Type B pancreatic cell (in vitro differentiated cells): Measurements from ENCODE around the gene CIAO3. TPM values are rescaled to one million over a fixed set of nuclear protein-coding genes. Genes with fewer than 3 reads are reported as not detected.
A peak's percentile ranks its signal among the peaks of the same experiment; 100 is the strongest.

ENCODE experiments used
- DNase-seq: peaks from one replicate; pipeline ENCODE4 v3.0.0; 2021; ENCODE audit warnings: mixed read lengths; ENCODE audit not compliant: unreplicated experiment; ENCODE audit errors: extremely low spot score
- H3K27ac Mint-ChIP-seq: 2 replicates; pipeline ENCODE4 v1.8.0; 2021; ENCODE audit warnings: mild to moderate bottlenecking, mixed read lengths
- H3K27me3 Mint-ChIP-seq: 2 replicates; pipeline ENCODE4 v1.8.0; 2021; ENCODE audit warnings: mixed read lengths
- H3K36me3 Mint-ChIP-seq: 2 replicates; pipeline ENCODE4 v1.8.0; 2021; ENCODE audit warnings: mixed read lengths
- H3K4me1 Mint-ChIP-seq: one replicate; pipeline ENCODE4 v1.8.0; 2021; ENCODE audit warnings: mixed read lengths; ENCODE audit not compliant: unreplicated experiment
- H3K4me3 Mint-ChIP-seq: 2 replicates; pipeline ENCODE4 v1.8.0; 2021; ENCODE audit warnings: mild to moderate bottlenecking, mixed read lengths
- H3K9me3 Mint-ChIP-seq: 2 replicates; pipeline ENCODE4 v1.8.0; 2021; ENCODE audit warnings: mixed read lengths
- CTCF ChIP-seq: fragments of 200-600 bp; sonication (generic); conservative IDR thresholded peaks from 2 replicates; pipeline ENCODE4 v1.5.0; 2021; ENCODE audit warnings: antibody characterized with exemption, mild to moderate bottlenecking
- total RNA-seq: library from RNA; stranded (reverse); gene quantifications from 2 replicates; pipeline ENCODE4 v1.2.1, GENCODE V29; 2021; ENCODE audit warnings: low replicate concordance

The CIAO3 gene
- total RNA-seq, 1 donor from 2014 or later, result 44.5 TPM

GRCh38 chr16:725463-726187, 15.2 kb downstream of the CIAO3 start:
- DNase-seq, result no peak
- Mint-ChIP-seq H3K4me1 (no peaks in the 10 kb centered on the region), H3K27ac (peak overlapping the region; percentile 23), H3K27me3 (no peaks in the 10 kb centered on the region), H3K36me3 (no peaks in the 10 kb centered on the region), H3K4me3 (no peak overlapping the region), H3K9me3 (no peaks in the 10 kb centered on the region)
- no peak for TF ChIP-seq CTCF

DNA sequence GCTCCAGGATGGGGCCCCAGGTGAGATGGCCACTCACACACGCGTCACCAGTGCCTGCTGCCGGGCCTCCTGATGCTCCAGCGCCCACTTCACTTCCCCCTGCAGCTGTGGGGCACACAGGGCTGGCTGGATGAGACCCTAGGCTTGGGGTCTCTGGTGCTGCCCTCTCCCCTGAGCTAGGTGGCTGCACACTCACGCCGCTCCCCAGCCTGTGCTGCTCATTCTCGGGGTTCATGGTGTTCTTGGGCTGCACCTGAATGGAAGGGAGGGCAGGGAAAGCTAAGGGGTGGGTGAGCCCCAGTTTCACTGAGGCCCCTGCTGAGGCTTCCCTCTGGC, 15.8 kb downstream of the CIAO3 start:
- no peaks in the 10 kb centered on the region for H3K27me3 Mint-ChIP-seq
- no peak for DNase-seq

GRCh38 chr16:724188-725040, 16.4 kb downstream of the CIAO3 start:
- Mint-ChIP-seq H3K27ac (no peak overlapping the region), H3K4me3 (no peak overlapping the region), H3K36me3 (no peaks in the 10 kb centered on the region), H3K27me3 (no peaks in the 10 kb centered on the region), H3K4me1 (no peaks in the 10 kb centered on the region), H3K9me3 (no peaks in the 10 kb centered on the region)
- TF ChIP-seq CTCF, result no peak
- no peak for DNase-seq

More for the DNA sequence above, 15.8 kb downstream of the CIAO3 start:
- H3K27ac Mint-ChIP-seq, result no peak overlapping the region
- no peaks in the 10 kb centered on the region for H3K4me1 Mint-ChIP-seq
- no peak for TF ChIP-seq CTCF
- no peaks in the 10 kb centered on the region for H3K9me3 Mint-ChIP-seq
- peak overlapping the region; percentile 57 for H3K4me3 Mint-ChIP-seq
- no peaks in the 10 kb centered on the region for H3K36me3 Mint-ChIP-seq

DNA sequence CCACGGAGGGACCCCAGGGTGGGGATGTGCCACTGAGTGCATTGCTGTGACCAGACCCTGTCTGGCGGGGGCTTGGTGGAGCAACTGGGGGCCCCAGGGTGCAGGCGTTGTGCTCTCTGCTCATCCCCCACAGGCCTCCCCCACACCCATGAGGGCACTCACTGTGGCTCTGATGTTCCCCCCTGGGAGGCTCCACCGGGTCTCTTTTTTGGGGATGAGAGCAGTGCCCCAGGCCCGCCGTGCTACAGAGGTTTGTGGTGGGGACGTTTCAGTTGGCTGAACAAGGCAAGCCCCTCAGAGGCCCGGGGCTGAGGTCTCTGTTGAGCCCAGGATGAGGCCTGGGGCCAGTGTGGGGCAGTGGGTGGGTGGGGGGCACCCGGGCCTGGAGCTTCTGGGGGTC, 17.1 kb downstream of the CIAO3 start:
- H3K36me3 Mint-ChIP-seq, result no peaks in the 10 kb centered on the region
- H3K4me1 Mint-ChIP-seq, result peaks cover 6% of the 10 kb centered on the region
- H3K27me3 Mint-ChIP-seq, result no peaks in the 10 kb centered on the region
- H3K4me3 Mint-ChIP-seq, result no peak overlapping the region
- H3K9me3 Mint-ChIP-seq, result no peaks in the 10 kb centered on the region
- no peak for TF ChIP-seq CTCF
- H3K27ac Mint-ChIP-seq, result no peak overlapping the region
- no peak for DNase-seq

GRCh38 chr16:722835-723633, 17.8 kb downstream of the CIAO3 start:
- Mint-ChIP-seq H3K27me3 (no peaks in the 10 kb centered on the region), H3K36me3 (no peaks in the 10 kb centered on the region), H3K4me1 (peaks cover 8% of the 10 kb centered on the region), H3K27ac (no peak overlapping the region), H3K4me3 (peak overlapping the region; percentile 49), H3K9me3 (no peaks in the 10 kb centered on the region)
- TF ChIP-seq CTCF, result no peak
- DNase-seq, result no peak
